ENCODE results near the gene RGS12.

Gene RGS12

DNA sequence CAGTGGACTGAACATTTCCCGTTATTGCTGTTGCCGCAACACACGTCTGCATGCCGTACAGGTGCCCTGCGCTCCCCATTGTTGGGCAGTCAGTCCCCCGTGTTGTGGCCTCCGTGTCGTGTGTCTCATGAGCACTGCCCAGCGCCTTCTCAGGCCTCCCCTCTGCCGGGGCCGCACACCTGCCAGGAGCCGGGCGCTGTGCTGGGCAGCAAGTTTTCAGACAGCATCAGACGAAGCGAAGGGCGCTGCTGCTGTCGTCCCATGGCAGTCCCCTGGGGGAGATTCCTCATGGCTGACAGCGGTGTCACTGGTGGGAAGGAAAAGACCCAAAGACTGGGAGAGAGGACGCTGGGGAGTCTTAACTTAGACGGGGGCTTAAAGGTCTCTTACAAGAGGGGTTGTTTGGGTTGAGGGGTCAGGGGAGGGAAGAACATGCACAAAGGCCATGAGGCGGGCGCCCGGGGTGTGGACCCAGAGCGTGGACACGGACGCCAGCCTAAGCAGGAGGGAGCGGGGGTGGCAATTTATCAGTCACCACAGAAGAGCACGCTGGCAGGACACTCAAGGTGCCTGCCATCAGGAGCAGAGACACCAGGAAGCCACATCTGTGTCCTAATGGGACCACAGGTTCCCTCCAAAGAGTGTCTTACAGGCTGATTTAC, 47.3 kb downstream of the RGS12 start:
- Histone ChIP-seq H4K20me1 (ENCODE audit: insufficient read depth, low read length) (no peaks in the 10 kb centered on the region), H3K27me3 (ENCODE audit: low read depth, low read length) (no peaks in the 10 kb centered on the region), H2AFZ (ENCODE audit: low read depth, low read length) (no peak overlapping the region)

DNA sequence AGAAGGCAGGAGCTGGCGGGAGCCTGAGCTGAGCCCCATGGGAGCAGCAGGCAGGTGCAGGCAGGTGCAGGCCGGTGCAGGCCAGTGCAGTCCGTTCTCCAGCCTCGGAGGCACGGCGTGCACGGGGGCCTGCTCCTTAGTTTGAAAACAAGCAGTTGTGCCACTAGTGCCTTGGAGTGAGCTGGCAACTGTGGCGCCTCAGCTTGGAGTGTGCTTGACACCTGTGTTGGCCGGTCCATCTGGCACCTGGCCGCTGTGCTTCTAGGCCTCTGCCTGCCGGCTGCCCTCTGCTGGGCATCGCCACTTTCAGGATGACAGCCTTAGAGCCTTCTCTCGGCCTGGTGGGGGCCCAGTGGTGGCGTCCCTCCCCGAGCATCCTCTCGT, 47.9 kb downstream of the RGS12 start:
- no peak for TF ChIP-seq EZH2phosphoT487 (IDR thresholded peaks at IDR 0.05; ENCODE audit: low read depth)
- TF ChIP-seq, protein P1, sequence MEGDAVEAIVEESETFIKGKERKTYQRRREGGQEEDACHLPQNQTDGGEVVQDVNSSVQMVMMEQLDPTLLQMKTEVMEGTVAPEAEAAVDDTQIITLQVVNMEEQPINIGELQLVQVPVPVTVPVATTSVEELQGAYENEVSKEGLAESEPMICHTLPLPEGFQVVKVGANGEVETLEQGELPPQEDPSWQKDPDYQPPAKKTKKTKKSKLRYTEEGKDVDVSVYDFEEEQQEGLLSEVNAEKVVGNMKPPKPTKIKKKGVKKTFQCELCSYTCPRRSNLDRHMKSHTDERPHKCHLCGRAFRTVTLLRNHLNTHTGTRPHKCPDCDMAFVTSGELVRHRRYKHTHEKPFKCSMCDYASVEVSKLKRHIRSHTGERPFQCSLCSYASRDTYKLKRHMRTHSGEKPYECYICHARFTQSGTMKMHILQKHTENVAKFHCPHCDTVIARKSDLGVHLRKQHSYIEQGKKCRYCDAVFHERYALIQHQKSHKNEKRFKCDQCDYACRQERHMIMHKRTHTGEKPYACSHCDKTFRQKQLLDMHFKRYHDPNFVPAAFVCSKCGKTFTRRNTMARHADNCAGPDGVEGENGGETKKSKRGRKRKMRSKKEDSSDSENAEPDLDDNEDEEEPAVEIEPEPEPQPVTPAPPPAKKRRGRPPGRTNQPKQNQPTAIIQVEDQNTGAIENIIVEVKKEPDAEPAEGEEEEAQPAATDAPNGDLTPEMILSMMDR (IDR thresholded peaks at IDR 0.05; ENCODE audit: low read depth, low read length), result peak; percentile 26; the same call in 1 of the 2 replicates
- Histone ChIP-seq H2AFZ (ENCODE audit: low read depth, low read length) (no peak overlapping the region), H4K20me1 (ENCODE audit: insufficient read depth, low read length) (no peaks in the 10 kb centered on the region), H3K27me3 (ENCODE audit: low read depth, low read length) (no peaks in the 10 kb centered on the region), H3K36me3 (replicated peaks; ENCODE audit: low read depth, low read length) (no peaks in the 10 kb centered on the region), H3K4me2 (ENCODE audit: low read length) (no peak overlapping the region), H3K4me1 (ENCODE audit: low read length) (peaks cover 13% of the 10 kb centered on the region), H3K79me2 (ENCODE audit: low read length) (no peaks in the 10 kb centered on the region), H3K27ac (ENCODE audit: low read length) (no peak overlapping the region), H3K9me3 (ENCODE audit: insufficient read depth, low read length) (no peaks in the 10 kb centered on the region), H3K9ac (ENCODE audit: low read length) (no peak overlapping the region), H3K4me3 (ENCODE audit: low read length) (no peak overlapping the region)

More for the DNA sequence above, 47.3 kb downstream of the RGS12 start:
- no peak overlapping the region for H3K9ac ChIP-seq (ENCODE audit: low read length)
- TF ChIP-seq EZH2phosphoT487 (IDR thresholded peaks at IDR 0.05; ENCODE audit: low read depth), result no peak
- TF ChIP-seq, protein P1 (IDR thresholded peaks at IDR 0.05; ENCODE audit: low read depth, low read length), result no peak
- H3K4me2 ChIP-seq (ENCODE audit: low read length), result no peak overlapping the region
- H3K27ac ChIP-seq (ENCODE audit: low read length), result no peak overlapping the region
- peaks cover 17% of the 10 kb centered on the region for H3K4me1 ChIP-seq (ENCODE audit: low read length)
- no peaks in the 10 kb centered on the region for H3K79me2 ChIP-seq (ENCODE audit: low read length)
- no peaks in the 10 kb centered on the region for H3K36me3 ChIP-seq (replicated peaks; ENCODE audit: low read depth, low read length)
- H3K4me3 ChIP-seq (ENCODE audit: low read length), result no peak overlapping the region
- no peaks in the 10 kb centered on the region for H3K9me3 ChIP-seq (ENCODE audit: insufficient read depth, low read length)

DNA sequence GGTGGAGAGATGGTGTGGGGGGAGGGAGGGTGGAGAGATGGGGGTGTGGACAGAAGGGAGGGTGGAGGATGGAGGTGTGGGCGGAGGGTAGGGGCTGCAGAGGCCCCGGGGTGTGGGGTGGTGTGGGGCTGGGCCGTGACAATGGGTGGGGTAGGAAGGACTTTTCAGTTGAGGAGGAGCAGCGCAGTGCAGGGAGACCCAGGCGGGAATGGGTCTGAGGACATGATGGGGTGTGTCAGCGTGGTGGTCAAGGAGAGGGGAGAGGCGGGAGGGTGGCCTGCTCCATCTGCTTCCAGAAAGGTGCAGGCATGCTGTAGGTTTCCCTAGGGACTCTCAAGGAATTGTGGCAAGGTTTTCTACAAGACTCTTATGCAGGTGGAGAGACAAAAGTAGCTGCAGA, 48.9 kb downstream of the RGS12 start:
- H3K27ac ChIP-seq (ENCODE audit: low read length), result no peak overlapping the region
- H3K4me3 ChIP-seq (ENCODE audit: low read length), result no peak overlapping the region
- H3K4me1 ChIP-seq (ENCODE audit: low read length), result peaks cover 22% of the 10 kb centered on the region
- no peaks in the 10 kb centered on the region for H3K36me3 ChIP-seq (replicated peaks; ENCODE audit: low read depth, low read length)
- no peaks in the 10 kb centered on the region for H3K27me3 ChIP-seq (ENCODE audit: low read depth, low read length)
- H4K20me1 ChIP-seq (ENCODE audit: insufficient read depth, low read length), result no peaks in the 10 kb centered on the region
- H3K9me3 ChIP-seq (ENCODE audit: insufficient read depth, low read length), result no peaks in the 10 kb centered on the region
- H3K9ac ChIP-seq (ENCODE audit: low read length), result no peak overlapping the region
- no peaks in the 10 kb centered on the region for H3K79me2 ChIP-seq (ENCODE audit: low read length)
- no peak overlapping the region for H3K4me2 ChIP-seq (ENCODE audit: low read length)
- TF ChIP-seq, protein P1 (IDR thresholded peaks at IDR 0.05; ENCODE audit: low read depth, low read length), result no peak
- TF ChIP-seq EZH2phosphoT487 (IDR thresholded peaks at IDR 0.05; ENCODE audit: low read depth), result no peak
- no peak overlapping the region for H2AFZ ChIP-seq (ENCODE audit: low read depth, low read length)

DNA sequence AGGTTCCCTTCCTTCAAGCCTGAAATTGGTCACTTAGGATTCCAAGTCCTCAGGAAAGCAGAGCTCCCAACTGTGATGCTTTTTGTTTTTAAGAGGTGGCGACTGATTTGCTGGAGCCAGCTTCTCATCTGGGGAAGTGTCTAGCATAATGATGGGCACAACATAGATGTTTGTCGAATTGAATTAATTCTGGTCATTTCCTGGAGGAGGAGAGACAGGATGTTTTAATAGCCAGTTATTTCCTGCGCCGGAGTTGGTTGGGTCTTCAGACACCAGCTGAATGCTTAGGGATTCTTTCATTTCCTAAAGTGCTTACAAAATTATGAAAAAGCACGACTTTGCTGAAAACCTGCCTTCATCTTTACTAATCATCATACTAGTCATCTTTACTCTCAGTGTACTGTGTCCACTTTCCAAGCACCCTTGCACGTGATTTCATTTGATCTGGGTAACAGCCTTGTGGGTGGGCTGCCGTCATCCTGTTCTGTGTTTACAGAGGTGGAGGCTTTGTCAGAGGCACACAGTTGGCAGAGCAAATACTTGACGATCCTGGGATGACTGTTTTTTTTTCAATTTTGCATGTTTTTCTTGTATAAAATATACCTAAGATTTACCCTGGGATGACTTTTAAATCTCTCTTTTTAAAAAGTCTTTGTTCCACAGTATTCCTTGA, 49.5 kb downstream of the RGS12 start:
- Histone ChIP-seq H3K4me1 (ENCODE audit: low read length) (peaks cover 23% of the 10 kb centered on the region), H3K4me3 (ENCODE audit: low read length) (no peak overlapping the region), H4K20me1 (ENCODE audit: insufficient read depth, low read length) (no peaks in the 10 kb centered on the region), H3K9ac (ENCODE audit: low read length) (no peak overlapping the region), H2AFZ (ENCODE audit: low read depth, low read length) (no peak overlapping the region), H3K36me3 (replicated peaks; ENCODE audit: low read depth, low read length) (no peaks in the 10 kb centered on the region), H3K9me3 (ENCODE audit: insufficient read depth, low read length) (no peaks in the 10 kb centered on the region), H3K79me2 (ENCODE audit: low read length) (no peaks in the 10 kb centered on the region), H3K27ac (ENCODE audit: low read length) (no peak overlapping the region), H3K27me3 (ENCODE audit: low read depth, low read length) (no peaks in the 10 kb centered on the region), H3K4me2 (ENCODE audit: low read length) (peak overlapping the region; percentile 2; the same call in 1 of the 2 replicates)
- TF ChIP-seq EZH2phosphoT487 (IDR thresholded peaks at IDR 0.05; ENCODE audit: low read depth), result no peak
- TF ChIP-seq, protein P1 (IDR thresholded peaks at IDR 0.05; ENCODE audit: low read depth, low read length), result no peak
